ENCODE measurements around the gene AUNIP.

Gene AUNIP

DNA sequence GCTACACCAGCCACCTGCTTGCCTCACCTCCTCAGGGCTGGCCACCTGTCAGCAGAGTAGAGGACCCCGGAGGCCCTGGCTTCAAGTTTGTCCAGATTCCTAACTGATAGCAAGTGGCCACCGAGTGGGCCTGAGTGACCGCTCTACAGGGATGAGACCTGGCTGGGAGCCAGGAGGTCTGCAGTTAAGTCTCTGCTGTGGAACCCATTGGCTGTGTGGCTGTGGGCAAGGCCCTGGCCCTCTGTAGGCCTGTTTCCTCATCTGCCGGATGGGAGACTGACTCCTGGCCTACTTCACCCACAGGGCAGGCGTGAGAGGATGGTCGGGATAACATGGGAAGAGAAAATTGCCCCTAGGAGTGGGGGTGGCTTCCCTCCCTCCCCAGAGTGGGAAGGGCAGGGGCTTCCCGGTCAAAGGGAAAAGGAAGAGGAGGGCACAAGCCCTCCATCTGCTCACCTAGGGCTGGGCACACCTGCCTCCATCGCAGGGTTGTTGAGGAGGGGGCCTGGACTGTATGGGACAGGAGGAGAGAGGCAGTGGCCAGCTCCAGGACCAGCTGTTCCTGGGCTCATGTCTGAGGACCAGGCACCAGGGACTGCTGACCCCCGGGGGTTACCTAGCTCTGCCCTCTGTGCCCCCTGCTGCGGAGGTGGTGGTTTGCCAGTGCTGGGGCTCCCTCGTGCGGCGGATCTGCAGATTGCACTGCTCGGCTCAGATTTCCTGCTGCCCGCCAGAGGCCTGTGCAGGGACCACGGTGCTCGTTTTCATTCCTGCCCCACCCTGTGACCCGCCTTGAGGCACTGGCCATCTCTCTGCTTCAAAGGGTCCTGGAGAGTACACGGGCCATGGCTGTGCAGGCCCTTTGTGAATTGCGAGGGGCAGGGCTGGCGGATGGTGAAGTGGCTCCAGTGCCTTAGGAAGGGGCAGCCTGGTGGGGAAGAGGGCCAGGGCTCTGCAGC lies 48.6 kb downstream of the AUNIP start:
- DNase-seq (ENCODE audit: low read depth) = no peak
- TF ChIP-seq CTCF (IDR thresholded peaks at IDR 0.05; ENCODE audit: low read depth, low read length, missing control alignments) = peak; percentile 97
- no peak overlapping the region for H3K4me3 ChIP-seq (ENCODE audit: low read depth, low read length)

GRCh38 chr1:25809929-25810328 lies 49.3 kb downstream of the AUNIP start:
- peak; percentile 21 for TF ChIP-seq CTCF (IDR thresholded peaks at IDR 0.05; ENCODE audit: low read depth, low read length, missing control alignments)
- no peak overlapping the region for H3K4me3 ChIP-seq (ENCODE audit: low read depth, low read length)
- DNase-seq (ENCODE audit: low read depth) = no peak

- no peak overlapping the region for H3K4me3 ChIP-seq (ENCODE audit: low read depth, low read length)
- TF ChIP-seq CTCF (IDR thresholded peaks at IDR 0.05; ENCODE audit: low read depth, low read length, missing control alignments) = no peak
- DNase-seq (ENCODE audit: low read depth) = no peak
Measured at GRCh38 chr1:25809283-25809926, 49.9 kb downstream of the AUNIP start.

DNA sequence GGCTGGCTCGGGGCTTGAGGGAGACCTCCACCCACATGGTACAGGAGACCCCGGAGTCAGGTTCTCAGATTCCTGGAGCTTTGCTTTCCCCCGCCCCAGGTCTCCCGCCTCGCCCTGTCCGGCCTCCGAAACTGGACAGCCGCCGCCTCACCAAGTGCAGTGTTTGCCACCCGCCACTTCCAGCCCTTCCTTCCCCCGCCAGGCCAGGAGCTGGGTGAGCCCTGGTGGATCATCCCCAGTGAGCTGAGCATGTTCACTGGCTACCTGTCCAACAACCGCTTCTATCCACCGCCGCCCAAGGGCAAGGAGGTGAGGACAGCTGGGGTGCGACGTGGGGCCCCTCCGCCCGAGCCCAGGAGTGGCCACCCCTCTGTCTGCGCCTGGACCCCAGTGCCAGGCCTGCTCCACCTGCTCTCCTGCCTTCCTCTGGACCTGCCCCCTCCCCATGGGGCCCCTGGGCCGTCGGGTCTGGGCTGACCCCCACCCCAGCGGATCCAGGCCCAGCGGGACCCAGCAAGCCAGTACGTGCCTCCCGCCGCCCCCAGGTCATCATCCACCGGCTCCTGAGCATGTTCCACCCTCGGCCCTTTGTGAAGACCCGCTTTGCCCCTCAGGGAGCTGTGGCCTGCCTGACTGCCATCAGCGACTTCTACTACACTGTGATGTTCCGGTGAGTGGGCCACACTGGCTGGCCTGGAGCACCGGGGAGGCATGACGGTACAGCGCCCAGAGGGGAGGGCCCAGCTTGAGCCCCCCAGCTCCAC lies 50.6 kb downstream of the AUNIP start:
- no peak for TF ChIP-seq CTCF (IDR thresholded peaks at IDR 0.05; ENCODE audit: low read depth, low read length, missing control alignments)
- no peak overlapping the region for H3K4me3 ChIP-seq (ENCODE audit: low read depth, low read length)
- DNase-seq (ENCODE audit: low read depth) = no peak

- no peak overlapping the region for H3K4me3 ChIP-seq (ENCODE audit: low read depth, low read length)
- no peak for TF ChIP-seq CTCF (IDR thresholded peaks at IDR 0.05; ENCODE audit: low read depth, low read length, missing control alignments)
- no peak for DNase-seq (ENCODE audit: low read depth)
Measured at GRCh38 chr1:25807480-25808390, 51.5 kb downstream of the AUNIP start.

GRCh38 chr1:25806418-25806817 lies 52.8 kb downstream of the AUNIP start:
- TF ChIP-seq CTCF (IDR thresholded peaks at IDR 0.05; ENCODE audit: low read depth, low read length, missing control alignments) = no peak

More at GRCh38 chr1:25806418-25806817, 52.8 kb downstream of the AUNIP start:
- H3K4me3 ChIP-seq (ENCODE audit: low read depth, low read length) = no peak overlapping the region
- no peak for DNase-seq (ENCODE audit: low read depth)
